Activated CD4-positive, alpha-beta T cell treated with anti-CD3 and anti-CD28 coated beads for 1 hour (primary cell): Measurements from ENCODE around the gene UBE2QL1.

Experiments used
- DNase-seq: peaks from one replicate; pipeline ENCODE4 v3.0.0-alpha.2; 2020

The UBE2QL1 gene

GRCh38 chr5:6541256-6542013 lies 92.8 kb downstream of the UBE2QL1 start:
- no peak for DNase-seq

GRCh38 chr5:6542421-6543345 lies 94.0 kb downstream of the UBE2QL1 start:
- no peak for DNase-seq

GRCh38 chr5:6543346-6543730 lies 94.7 kb downstream of the UBE2QL1 start:
- no peak for DNase-seq

DNA sequence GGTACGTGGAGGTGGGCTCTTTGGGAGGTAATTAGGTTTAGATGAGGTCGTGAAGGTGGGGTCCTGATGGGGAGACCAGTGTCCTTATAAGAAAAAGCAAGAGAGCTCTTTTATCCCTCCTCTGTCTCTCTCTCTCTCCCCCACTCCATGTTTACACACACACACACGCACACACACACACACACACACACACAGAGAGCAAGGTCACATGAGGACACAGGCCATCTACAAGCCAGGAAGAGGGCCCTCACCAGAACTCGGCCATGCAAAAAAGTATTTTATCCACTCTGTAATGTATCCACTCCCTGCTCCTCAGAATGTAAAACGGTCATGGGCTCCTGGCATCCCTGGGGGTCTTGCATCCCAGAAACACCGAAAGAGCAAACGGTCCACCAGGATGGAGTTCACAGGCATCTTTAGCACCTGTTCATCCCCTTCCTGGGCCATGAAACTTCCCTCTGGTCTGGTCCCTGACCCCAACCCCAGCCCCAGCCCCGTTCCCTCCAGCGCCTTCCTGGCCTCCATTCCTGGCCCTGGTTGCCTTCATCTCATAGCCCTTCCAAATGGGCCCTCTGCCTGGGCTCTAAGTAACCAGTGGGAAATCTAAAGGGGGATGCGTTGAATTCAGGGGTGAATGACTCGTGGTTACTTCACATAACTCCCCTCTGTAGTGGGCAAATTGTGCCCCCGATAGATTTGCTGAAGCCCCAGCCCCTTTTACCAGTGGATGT lies 95.3 kb downstream of the UBE2QL1 start:
- DNase-seq: no peak
